HG03571 (cell line): Measurements from ENCODE around the gene SCARF2.
"Not testable (repeated sequence)": the region's sequence is repeated elsewhere in the genome, so short reads cannot be mapped to it uniquely, and the experiment has no call there.

ENCODE experiments used
- ATAC-seq: cut with Tn5 transposase; IDR thresholded peaks from one replicate; pipeline ENCODE4 v1.9.1; 2021; ENCODE audit not compliant: unreplicated experiment

SCARF2 gene

DNA sequence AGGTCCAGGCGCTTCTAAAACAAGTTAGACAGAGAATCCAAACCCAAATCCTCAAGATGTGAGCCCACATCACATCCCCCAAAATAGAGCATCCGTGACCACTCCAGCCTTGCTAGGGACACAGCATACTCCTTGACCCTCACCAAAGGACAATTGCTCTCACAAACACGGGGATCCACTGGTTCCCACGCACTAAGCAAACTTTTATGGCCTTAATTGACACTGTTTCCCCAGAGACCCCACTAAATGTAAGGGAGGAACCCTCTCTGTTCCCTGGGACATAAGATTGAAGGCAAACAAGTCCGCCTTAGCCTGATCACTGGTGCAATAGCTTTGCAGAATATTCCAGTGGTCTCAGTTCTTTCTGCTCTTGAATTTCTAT, 23.6 kb downstream of the SCARF2 start:
- no peak for ATAC-seq

DNA sequence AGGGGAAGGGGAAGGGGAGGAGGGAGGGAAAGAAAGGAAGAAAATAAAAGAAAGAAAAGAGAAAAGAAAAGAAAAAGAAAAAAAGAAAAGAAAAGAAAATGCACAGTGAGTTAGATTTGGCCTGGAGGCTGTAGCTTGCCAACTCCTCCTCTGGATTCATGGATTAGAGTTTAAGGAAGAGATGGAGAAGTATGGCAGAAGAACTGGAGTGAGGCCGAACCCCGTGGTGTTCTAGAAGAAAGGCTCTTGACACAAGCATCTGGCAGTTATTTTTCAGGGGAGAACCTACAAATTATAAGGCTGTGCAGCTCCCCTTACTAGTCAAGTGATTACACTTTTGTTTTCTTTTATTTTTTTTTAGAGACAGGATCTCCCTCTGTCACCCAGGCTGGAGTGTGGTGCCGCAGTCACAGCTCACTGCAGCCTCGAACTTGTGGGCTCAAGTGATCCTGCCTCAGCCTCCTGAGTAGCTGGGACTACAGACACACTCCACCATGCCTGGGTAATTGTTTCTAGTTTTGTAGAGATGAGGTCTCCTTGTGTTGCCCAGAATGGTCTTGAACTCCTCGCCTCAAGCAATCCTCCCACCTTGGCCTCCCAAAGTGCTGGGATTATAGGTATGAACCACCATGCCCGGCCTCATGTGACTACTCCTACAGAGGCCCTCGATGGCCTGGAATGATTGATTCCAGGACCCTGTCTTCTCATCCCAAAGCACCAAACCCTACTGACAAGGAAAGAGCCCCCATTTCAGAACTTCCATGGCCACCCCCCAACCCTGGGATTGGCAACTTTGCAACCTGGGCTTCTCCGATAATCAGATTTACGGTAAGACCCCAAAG, 24.2 kb downstream of the SCARF2 start:
- ATAC-seq, result no peak

- no peak for ATAC-seq
Measured at GRCh38 chr22:20412474-20413216, 25.0 kb downstream of the SCARF2 start.

GRCh38 chr22:20409385-20409784, 28.2 kb downstream of the SCARF2 start:
- not testable (repeated sequence) for ATAC-seq

- no peak for ATAC-seq
Measured at GRCh38 chr22:20408891-20409290, 28.7 kb downstream of the SCARF2 start.

DNA sequence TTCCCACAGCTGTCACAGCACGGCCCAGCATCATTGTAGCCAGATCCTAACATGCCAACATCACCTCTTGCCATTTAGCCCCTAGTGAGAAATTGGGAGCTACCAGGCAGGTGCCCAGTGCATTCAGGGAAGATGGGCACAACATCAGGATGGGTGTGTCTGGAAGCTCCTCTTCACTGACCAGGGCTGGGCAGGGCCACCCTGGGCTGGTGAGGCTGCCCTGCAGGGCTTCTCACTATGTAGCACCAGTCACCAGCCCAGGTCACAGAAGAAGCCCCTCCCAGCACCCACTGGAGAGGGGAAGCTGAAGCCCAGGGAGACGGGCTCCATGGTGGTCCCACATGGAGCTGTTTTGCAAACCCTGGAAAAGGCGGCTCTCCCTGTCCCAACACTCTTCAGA, 29.8 kb downstream of the SCARF2 start:
- no peak for ATAC-seq

DNA sequence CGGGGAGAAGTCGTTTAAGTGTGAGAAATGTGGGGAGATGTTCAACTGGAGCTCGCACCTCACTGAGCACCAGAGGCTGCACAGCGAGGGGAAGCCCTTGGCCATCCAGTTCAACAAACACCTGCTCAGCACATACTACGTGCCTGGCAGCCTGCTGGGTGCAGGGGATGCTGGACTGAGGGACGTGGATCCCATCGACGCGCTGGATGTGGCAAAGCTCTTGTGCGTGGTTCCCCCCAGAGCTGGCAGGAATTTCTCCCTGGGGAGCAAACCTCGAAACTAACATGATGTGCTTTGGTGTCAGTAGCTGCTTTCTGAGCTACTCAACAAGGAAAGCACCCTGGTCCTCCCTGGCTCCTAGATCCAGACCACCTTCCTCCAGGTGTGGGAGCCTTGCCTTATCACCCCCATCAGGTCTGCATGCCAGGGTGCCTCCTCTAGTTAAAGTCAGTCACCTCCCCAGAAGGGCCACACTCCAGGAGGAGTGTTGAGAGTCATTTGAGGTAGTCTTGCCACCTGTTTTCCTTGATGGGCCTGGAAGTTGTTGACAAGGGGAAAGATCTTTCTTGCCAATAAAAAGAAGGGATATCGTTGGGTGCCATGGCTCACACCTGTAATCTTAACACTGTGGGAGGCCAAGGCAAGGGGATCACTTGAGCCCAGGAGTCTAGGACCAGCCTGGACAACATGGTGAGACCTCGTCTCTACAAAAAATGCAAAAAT, 30.8 kb downstream of the SCARF2 start:
- ATAC-seq, result no peak

- no peak for ATAC-seq
Measured at GRCh38 chr22:20405931-20406685, 31.5 kb downstream of the SCARF2 start.

GRCh38 chr22:20405291-20405930, 32.2 kb downstream of the SCARF2 start:
- ATAC-seq, result no peak

- ATAC-seq, result no peak
Measured at GRCh38 chr22:20404881-20405280, 32.7 kb downstream of the SCARF2 start.

- no peak for ATAC-seq
Measured at GRCh38 chr22:20403779-20404140, 33.9 kb downstream of the SCARF2 start.

DNA sequence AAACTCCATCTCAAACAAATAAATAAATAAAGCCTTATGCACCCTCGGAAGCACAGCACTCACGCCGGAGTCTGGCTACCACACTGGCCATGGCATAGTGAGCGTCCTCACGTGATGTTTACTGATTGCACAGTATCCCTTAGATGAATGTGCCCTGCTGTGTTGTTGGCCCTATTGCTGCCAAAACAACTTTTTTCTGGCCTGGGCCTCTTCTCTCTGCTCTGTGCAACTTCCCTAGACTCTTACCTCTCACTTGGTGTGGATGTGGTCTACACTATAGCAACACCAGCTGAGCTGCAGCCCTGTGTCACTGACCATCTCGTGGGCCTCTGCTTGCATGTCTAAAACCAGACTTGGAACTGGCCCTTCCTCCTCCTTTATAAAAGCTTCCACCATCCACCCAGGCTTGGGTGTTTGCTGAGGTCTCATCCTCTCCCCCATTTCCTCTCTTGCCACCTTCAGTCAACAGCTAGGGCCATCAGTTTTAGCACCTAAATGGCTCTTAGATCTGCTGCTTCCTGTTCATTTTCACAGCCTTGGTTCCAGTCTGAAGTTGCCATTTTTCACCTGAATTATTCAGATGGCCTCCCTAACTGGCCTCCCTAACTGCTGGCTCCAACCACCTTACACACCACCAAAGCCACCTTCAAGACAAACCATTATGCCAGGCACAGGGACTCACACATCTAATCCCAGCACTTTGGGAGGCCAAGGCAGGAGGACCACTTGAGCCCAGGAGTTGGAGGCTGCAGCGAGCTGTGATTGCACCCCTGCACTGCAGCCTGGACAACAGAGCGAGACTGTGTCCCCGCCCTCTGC, 34.5 kb downstream of the SCARF2 start:
- ATAC-seq, result no peak

DNA sequence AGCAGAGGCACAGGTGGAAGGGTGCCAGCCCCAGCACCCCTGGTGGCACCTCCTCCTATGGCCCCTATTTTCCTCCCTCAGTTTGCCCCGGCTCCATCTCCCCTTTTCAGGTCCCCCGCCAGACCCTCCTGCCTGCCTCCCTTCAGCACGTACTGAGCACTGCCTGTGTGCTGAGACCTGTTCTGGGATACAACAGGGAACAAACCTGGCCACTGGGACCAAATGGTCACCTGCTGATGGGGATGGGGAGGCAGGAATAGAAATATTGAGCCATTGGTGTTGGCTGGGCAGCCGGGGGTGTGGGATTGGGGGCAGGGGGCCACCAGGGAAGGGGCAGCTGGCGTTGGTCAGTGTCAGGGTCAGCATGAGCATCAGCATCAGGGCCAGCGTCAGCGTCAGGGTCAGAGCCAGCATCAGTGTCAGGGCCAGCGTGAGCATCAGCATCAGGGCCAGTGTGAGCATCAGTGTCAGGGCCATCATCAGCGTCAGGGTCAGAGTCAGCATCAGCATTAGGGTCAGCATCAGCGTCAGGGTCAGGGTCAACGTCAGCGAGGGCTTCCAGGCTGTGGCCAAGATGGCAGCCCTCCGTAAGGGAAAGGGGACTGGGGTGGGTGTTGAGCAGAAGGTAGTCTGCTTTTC, 36.1 kb downstream of the SCARF2 start:
- no peak for ATAC-seq

GRCh38 chr22:20400606-20401375, 36.8 kb downstream of the SCARF2 start:
- ATAC-seq, result no peak

DNA sequence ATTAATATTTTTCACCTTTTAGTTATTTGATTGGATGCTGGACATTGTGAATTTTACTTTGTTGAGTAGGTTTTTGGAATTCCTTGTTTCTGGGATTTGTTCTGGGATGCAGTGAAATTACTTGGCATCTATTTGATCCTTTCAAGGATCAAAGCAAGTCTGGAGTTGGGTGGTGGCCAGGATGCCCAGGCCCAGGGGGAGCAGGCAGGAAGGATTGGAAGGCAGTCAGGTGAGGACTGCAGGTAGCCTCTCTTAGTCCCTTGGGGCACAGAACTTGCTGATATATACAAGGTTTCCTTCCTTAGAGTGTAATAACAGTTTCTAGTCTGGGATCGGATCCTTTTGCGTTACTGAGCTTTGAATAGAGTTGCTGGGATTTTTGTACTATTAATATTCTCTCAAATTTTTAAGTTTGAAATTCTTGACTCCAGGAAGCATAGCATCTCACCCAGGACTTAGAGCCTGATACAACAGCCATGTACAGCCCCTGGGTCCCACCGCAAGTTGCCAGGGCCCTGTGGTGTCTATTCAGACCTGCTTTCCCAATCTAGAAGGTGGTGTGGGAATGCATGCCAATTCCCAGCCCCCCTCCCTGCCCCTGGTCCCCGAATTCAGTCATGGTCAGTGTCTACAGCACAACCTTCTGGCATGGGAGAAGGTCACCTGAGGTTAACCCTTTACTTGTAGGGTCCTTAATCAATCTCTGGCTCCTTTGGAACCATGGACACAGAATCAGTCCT, 37.6 kb downstream of the SCARF2 start:
- ATAC-seq, result no peak

GRCh38 chr22:20398420-20398819, 39.2 kb downstream of the SCARF2 start:
- no peak for ATAC-seq

DNA sequence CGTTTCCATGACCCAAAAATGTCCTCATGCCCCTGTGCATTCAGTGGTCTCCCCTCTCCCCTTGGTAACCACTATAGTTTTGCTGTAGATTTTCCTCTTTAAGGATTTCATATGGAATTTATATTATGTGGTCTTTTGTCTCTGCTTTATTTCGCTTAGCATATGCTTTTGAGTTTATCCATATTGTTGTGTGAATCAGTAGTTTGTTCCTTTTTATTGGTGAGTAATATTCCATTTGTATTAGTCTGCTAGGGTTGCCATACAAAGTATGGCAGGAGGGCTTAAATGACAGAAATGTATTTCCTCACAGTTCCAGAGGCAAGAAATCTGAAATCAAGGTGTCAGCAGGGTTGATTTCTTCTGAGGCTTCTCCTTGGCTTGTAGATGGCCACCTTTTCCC, 40.1 kb downstream of the SCARF2 start:
- ATAC-seq, result no peak

DNA sequence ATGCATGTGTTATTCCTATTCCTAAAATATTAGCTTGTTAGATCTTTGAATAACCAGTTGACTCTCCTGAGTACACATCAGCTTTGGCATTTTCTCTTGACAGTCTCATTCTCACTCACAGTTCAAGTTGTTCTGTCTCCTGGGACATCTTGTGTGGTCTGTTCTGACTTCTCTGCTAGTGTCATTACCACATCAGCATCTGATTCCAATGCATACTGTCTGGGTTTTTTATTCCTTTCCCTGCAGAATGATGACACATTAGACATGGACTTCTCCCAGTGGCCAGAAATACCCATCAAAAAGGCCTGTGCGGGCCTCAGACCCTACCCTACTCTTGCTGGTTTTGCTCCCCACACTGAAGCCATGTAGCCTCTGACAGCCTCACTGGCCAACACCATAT, 41.0 kb downstream of the SCARF2 start:
- no peak for ATAC-seq
